Measurements from ENCODE around the gene SERF2.
"Not testable (repeated sequence)": the region's sequence is repeated elsewhere in the genome, so short reads cannot be mapped to it uniquely, and the experiment has no call there.

Gene SERF2

GRCh38 chr15:43794269-43795037, 2.3 kb downstream of the SERF2 start:
- no peak for DNase-seq

DNA sequence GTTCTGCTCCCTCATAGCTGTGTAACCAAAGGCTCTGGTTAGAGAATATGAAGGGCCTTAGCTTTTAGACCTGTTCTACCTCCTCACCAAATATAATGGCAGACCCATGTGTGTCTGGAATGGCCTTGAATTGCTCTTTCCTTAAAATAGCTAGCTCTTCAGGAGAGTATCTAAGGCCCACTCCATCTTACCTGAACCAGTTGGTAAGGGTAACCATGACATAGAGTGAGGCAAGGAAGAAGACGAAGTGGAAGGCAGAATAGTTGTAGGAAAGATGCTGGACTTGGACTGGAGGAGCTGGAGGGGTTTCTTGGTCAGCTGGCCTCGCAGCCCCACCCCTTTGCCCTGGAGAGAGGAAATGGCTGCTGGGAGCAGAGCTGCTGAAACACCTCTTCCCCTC, 3.1 kb downstream of the SERF2 start:
- no peak for DNase-seq

DNA sequence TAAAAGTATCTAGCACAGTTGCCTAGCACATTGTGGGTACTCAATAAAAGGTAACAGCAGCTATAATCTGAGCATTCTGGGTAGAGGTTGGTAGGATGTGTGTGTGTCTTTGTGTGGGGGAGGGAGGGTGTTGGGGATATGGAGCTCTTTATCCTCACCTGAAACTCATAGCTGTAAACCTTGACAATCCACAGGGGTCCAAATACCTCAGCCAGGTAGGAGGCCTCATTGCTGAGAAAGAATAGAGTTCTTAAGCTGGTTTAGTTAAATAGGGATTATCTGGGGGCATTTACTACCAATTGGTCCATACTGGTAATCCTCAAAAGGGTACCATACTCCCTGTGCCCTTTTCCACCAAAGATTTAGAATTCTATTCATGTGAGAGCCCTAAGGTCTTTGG, 3.9 kb downstream of the SERF2 start:
- DNase-seq: no peak

GRCh38 chr15:43796566-43796965, 4.4 kb downstream of the SERF2 start:
- DNase-seq: no peak

DNA sequence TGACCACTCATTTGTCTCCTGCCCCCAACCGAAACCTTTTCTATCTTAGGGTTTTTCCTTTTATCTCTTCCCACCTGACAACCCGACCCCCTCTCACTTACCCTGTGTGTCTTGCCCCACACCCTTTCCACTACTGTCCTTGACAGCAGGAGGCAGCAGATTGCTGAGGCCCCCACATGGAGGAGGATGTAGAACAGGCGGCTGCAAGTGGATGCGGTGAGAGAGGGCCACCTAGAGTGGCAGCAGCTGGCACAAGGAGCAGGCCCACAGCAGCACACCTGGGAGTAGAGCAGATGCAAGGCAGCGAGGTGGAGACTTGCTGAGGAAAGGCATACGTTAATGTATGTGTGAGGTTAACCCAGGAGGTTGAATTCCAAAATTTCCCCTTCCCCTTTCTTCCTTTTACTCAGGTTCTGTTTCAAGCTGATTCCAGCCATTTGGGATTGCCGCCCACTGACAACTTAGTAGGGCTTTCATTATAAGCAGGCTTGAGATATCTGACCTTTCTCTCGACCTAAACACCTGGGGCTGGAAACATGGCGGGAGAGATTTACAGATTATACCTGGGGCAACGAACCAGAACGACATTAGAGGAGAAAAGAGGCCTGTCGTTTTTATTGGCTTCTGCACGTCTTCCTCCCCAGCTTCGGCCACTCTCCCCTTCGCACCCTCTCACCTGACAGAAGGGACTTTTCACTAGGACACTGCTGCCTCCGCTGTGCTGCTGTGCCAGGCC, 7.3 kb downstream of the SERF2 start:
- no peak for DNase-seq

DNA sequence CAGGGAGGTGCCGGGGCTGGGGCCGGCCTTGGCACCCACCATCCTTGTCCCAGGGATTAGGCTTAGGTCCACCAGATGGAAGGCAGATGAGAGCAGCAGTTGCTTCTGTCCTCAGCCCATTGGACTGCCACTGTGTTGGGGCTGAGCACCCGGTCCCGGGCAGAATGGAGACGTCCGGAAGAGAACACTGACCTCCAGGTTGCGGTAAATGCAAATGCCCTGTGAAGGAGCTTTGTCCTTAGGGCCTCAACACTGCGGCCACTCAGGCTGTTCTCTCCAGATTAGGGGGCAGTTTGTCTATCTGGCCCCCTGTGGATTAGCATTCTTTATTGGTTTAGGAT, 7.8 kb downstream of the SERF2 start, which contains the start of gene SERINC4:
Gene SERINC4, minus strand, starts transcription at position 276 of the 341 bp plus-strand sequence. Its CDS starts 234 bp downstream, at position 42.
- DNase-seq: no peak

GRCh38 chr15:43800286-43801141, 8.4 kb downstream of the SERF2 start, which contains the start of gene HYPK:
HYPK (plus strand) TSS chr15:43800599; CDS start chr15:43800623, 24 bp downstream.
- peak; percentile 95 for DNase-seq

GRCh38 chr15:43802676-43803075, 10.6 kb downstream of the SERF2 start:
- not testable (repeated sequence) for DNase-seq

DNA sequence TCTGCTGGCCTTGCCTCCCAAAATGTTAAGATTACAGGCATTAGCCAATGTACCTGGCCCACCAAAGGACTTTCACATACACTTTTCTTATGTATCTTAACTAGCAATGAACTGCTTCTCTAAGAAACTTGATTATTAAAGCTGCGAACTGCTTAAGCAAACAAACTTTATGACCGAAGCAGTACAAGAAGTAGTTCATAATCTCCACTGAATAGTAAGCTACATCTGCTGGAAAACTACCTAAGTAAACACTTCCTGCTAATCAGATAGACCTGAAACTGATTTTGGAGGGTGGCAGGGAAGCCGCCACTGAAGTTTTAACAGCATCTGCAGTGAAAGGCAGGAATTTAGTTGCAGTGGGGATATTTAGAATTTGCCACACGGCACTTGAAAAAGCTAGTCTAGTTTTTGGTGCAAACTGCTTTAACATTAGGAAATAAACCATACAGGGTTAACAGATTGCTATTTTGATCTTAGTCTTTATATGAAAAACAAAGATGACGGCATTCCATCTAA, 16.4 kb downstream of the SERF2 start:
- no peak for DNase-seq

DNA sequence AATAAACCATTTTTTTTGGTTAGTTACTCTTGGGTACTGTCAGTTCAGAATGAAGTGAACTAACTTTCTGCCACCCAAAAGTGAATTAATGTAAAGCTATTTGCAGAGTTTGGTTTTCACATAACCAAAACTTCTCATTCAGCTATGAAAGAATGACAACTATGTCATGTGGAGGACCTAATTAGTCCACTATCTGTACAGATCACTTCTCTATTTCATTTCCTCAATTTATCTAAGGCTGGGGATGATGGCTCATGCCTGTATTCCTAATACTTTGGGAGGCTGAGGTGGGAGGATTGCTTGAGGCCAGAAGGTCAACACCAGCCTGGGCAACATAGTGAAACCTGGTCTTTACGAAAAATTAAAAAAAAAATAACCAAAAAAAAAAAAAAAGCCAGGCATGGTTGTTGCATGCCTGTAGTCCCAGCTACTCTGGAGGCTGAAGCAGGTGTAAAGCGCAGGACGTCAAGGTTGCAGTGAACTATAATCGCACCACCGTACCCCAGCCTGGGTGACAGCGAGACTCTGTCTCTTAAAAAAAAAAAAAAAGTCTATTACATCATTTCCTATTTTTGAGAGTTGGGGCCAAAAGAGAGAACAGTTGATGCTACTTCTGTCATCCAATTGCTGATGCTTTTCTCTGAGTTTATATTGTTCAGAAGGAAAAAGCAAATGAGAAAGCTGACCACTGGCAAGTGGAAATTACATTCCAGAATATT, 17.0 kb downstream of the SERF2 start:
- DNase-seq: no peak

DNA sequence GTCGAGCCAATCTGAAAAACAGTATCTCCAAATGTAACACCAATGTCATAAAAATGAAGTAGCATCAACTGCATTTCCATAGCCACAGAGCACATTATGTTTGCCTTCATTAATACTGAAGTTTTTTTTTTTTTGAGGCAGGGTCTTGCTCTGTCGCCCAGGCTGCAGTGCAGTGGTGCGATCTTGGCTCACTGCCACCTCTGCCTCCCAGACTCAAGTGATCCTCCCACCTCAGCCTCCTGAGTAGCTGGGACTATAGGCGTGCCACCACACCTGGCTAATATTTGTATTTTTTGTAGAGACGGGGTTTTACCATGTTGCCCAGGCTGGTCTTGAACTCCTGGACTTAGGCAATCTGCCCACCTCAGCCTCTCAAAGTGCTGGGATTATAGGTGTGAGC, 22.9 kb downstream of the SERF2 start:
- DNase-seq: not testable (repeated sequence)

GRCh38 chr15:43821505-43821904, 29.4 kb downstream of the SERF2 start:
- DNase-seq: no peak

DNA sequence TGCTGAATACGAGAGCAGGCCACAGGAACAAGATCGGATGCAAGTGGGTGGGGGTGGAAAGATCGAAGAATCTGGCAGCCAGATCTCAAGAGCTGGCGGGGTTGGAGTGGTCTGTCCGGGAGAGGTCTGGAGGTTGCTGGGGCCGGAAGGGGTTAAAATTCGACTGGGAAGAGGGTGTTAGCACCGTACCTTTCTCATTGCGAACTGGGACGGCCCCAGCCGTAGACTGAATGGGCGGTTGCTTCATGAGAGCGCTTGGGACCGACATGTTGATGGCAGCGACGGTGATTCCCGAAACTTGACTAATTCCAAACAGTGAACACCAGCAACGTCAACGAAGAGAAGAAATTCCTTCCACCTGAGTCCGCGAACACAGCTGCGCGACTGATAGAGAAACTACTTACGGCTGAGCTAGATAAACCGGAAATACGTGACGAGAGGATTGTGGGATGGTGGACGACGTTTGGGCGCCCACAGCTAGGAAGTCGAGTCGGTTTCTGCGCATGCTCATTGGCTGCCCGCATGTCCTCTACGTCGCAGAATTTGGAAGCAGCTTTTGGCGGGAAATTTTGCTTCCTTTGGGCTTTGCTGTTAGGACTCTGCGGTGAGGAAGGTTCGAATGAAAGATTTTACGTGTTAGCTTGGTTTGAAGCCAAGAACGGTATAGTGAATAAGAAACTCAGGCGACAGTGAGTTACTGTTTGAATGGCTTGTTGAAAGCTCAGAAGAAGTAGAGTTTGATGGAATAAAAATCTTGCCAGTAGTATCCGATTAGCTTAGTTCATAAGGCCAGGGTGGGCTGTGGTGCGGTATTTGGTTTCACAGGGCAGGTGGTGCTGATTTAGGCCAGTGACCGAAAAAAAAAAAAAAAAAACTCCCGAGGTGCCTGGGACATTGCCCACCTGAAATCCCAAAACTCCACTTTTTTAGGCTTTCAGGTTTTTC, 32.5 kb downstream of the SERF2 start, which contains the start of gene MFAP1:
Gene MFAP1, minus strand, starts transcription at position 389 of the 945 bp plus-strand sequence. Its CDS starts 121 bp downstream, at position 268.
- DNase-seq: peak; percentile 95

DNA sequence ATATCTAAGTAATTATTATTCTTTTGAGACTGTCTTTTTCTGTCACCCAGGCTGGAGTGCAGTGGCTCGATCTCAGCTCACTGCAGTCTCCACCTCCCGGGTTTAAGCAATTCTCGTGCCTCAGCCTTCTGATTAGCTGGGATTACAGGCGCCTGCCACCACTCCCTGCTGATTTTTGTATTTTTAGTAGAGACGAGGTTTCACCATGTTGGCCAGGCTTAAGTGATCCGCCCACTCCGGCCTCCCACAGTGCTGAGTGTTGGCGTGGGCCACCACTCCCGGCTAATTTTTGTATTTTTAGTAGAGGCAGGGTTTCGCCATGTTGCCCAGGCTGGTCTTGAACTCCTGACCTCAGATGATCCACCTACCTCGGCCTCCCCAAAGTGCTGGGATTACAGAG, 33.2 kb downstream of the SERF2 start:
- not testable (repeated sequence) for DNase-seq

DNA sequence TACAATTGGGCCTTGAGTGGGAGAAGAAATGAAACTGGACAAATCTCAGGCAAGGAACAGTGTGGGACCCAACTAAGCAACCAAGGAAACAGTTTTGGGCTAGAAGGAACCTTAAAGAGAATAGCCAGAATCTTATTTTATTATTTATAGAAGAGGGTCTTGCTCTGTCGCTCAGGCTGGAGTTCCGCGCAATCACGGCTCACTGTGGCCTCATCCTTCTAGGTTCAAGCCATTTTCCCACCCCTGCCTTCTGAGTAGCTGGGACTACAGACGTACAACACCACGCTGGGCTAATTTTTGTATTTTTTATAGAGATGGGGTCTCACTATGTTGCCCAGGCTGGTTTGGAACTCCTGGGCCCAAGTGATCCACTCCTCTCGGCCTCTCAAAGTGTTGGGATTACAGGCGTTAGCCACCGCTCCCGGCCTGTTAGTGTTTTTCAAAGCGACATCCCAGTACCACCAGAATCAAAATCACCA, 33.9 kb downstream of the SERF2 start:
- DNase-seq: no peak

GRCh38 chr15:43826508-43827341, 34.6 kb downstream of the SERF2 start, which contains the start of gene WDR76:
WDR76 (plus strand) TSS chr15:43827002; CDS start chr15:43827033, 31 bp downstream.
- DNase-seq: peak; percentile 76

- DNase-seq: peak; percentile 21
These were observed 36.0 kb downstream of the SERF2 start for GRCh38 chr15:43828061-43828657.

GRCh38 chr15:43829951-43830540, 37.9 kb downstream of the SERF2 start:
- DNase-seq: not testable (repeated sequence)

Measured in CD4-positive, alpha-beta T cell treated with Interleukin-10 for 1 hour (primary cell).